DOHH2 (cell line): ENCODE data around the gene DENND1A.

Experiments
- H3F3A ChIP-seq: fragments of 200-600 bp; sonication (generic), shearing (Covaris generic); 2 replicates; pipeline ENCODE4 v1.6.0; 2016; ENCODE audit warnings: antibody characterized with exemption, mild to moderate bottlenecking; ENCODE audit not compliant: control insufficient read depth, insufficient read depth
- H3K27ac ChIP-seq: fragments of 200-600 bp; sonication (generic); 2 replicates; pipeline ENCODE4 v1.5.1; 2014; ENCODE audit warnings: low read depth, mild to moderate bottlenecking, low read length, moderate library complexity
- H3K27me3 ChIP-seq: fragments of 200-600 bp; sonication (generic); 2 replicates; pipeline ENCODE4 v1.6.1; 2014; ENCODE audit warnings: mild to moderate bottlenecking, low read length, mixed read lengths; ENCODE audit not compliant: control insufficient read depth
- H3K36me3 ChIP-seq: fragments of 200-600 bp; sonication (generic); 2 replicates; pipeline ENCODE4 v1.6.1; 2014; ENCODE audit warnings: mild to moderate bottlenecking, low read length, moderate library complexity, mixed read lengths; ENCODE audit not compliant: control insufficient read depth
- H3K4me1 ChIP-seq: fragments of 200-600 bp; sonication (generic); 2 replicates; pipeline ENCODE4 v1.6.1; 2014; ENCODE audit warnings: mild to moderate bottlenecking, low read length, mixed read lengths; ENCODE audit not compliant: control insufficient read depth
- H3K4me2 ChIP-seq: fragments of 200-600 bp; sonication (generic); 2 replicates; pipeline ENCODE4 v1.6.0; 2014; ENCODE audit warnings: mild to moderate bottlenecking, low read length, moderate library complexity
- H3K4me3 ChIP-seq: fragments of 200-600 bp; sonication (generic); 2 replicates; pipeline ENCODE4 v1.5.1; 2014; ENCODE audit warnings: mild to moderate bottlenecking, low read length, mixed read lengths
- H3K79me2 ChIP-seq: fragments of 200-600 bp; sonication (generic); 2 replicates; pipeline ENCODE4 v1.6.1; 2014; ENCODE audit warnings: mild to moderate bottlenecking, low read length, mixed read lengths; ENCODE audit not compliant: control insufficient read depth
- H3K9me2 ChIP-seq: fragments of 200-600 bp; sonication (generic); replicated peaks from 2 replicates; pipeline ENCODE4 v1.6.1; 2014; ENCODE audit warnings: mild to moderate bottlenecking, low read length, mixed read lengths; ENCODE audit not compliant: control insufficient read depth
- H3K9me3 ChIP-seq: fragments of 200-600 bp; sonication (generic); 2 replicates; pipeline ENCODE4 v1.6.1; 2014; ENCODE audit warnings: antibody characterized with exemption, low read length, mixed read lengths; ENCODE audit not compliant: control insufficient read depth, insufficient read depth
- H4K20me1 ChIP-seq: fragments of 200-600 bp; sonication (generic); 2 replicates; pipeline ENCODE4 v1.6.0; 2014; ENCODE audit warnings: low read depth, mild to moderate bottlenecking, antibody characterized with exemption, low read length, moderate library complexity; ENCODE audit not compliant: control insufficient read depth, insufficient read depth
- EZH2phosphoT487 ChIP-seq: fragments of 200-600 bp; sonication (generic); IDR thresholded peaks from 2 replicates; pipeline ENCODE4 v1.6.1; 2017; ENCODE audit warnings: borderline replicate concordance, mild to moderate bottlenecking, antibody characterized with exemption, low read length, moderate library complexity, mixed read lengths
- TF ChIP-seq, protein P1 (sequence below): fragments of 200-600 bp; sonication (generic); IDR thresholded peaks from one replicate; pipeline ENCODE4 v1.5.1; 2014; ENCODE audit warnings: antibody characterized with exemption, mild to moderate bottlenecking, low read depth, low read length; ENCODE audit not compliant: poor library complexity, severe bottlenecking

The DENND1A gene

GRCh38 chr9:123395276-123395688 lies 534.6 kb downstream of the DENND1A start:
- H3K9me3 ChIP-seq = no peaks in the 10 kb centered on the region
- H4K20me1 ChIP-seq = 0 out of 2 replicates have a peak, but pooled peaks cover 3% of the 10 kb centered on the region
- no peaks in the 10 kb centered on the region for H3K27me3 ChIP-seq
- no peak overlapping the region for H3K4me2 ChIP-seq
- H3K9me2 ChIP-seq = no peaks in the 10 kb centered on the region
- TF ChIP-seq EZH2phosphoT487 = no peak
- TF ChIP-seq, protein P1, sequence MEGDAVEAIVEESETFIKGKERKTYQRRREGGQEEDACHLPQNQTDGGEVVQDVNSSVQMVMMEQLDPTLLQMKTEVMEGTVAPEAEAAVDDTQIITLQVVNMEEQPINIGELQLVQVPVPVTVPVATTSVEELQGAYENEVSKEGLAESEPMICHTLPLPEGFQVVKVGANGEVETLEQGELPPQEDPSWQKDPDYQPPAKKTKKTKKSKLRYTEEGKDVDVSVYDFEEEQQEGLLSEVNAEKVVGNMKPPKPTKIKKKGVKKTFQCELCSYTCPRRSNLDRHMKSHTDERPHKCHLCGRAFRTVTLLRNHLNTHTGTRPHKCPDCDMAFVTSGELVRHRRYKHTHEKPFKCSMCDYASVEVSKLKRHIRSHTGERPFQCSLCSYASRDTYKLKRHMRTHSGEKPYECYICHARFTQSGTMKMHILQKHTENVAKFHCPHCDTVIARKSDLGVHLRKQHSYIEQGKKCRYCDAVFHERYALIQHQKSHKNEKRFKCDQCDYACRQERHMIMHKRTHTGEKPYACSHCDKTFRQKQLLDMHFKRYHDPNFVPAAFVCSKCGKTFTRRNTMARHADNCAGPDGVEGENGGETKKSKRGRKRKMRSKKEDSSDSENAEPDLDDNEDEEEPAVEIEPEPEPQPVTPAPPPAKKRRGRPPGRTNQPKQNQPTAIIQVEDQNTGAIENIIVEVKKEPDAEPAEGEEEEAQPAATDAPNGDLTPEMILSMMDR = no peak
- H3K4me3 ChIP-seq = no peak overlapping the region
- no peaks in the 10 kb centered on the region for H3K79me2 ChIP-seq
- no peaks in the 10 kb centered on the region for H3K4me1 ChIP-seq
- H3K36me3 ChIP-seq = no peaks in the 10 kb centered on the region
- no peak overlapping the region for H3K27ac ChIP-seq
- H3F3A ChIP-seq = no peaks in the 10 kb centered on the region

DNA sequence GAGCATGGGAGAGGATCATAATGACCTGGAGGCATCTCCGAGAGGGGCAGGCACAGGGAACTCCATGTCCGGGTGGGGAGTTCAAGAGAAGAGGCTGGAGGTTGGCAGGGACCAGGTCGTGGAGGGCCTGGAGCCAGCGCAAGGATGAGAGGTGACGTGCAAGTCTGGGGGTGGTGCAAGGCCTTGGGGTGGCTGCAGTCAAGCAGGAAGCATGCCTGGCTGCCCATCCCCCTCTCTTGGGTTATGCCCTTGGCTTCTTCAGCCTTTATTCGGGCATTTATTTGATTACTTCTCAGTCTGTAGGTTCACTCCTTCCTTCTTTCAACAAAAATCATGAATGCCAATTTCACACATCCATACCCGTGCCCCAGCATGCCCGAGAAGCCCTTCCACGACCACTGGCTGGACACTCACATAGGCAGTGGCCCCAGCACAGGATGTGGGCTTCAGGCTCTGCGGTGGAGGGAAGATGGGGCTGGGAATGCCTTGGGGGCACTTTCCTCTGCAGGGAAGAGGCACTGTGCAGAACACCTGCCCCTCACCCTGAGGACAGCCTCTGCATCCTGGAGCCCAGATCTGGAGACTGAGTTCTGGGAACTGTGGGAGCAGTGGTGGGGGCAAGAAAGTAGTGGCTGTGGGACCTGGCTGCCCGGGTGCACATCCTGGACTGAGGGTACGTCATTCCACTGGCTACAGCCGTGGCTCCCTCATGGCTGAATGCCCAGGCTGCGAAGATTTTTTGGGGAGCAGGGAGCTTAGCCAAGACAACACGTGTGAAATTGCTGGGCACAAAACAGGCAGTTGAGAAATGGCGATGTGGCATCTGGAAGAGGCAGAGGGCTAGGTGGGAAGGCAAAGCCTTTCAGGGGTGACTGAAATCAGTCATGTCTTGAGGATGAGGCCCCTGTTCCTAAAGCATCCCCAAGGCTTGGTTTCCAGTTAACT lies 535.4 kb downstream of the DENND1A start:
- no peaks in the 10 kb centered on the region for H3K9me2 ChIP-seq
- H3K9me3 ChIP-seq = no peaks in the 10 kb centered on the region
- no peaks in the 10 kb centered on the region for H3F3A ChIP-seq
- no peak for TF ChIP-seq EZH2phosphoT487
- TF ChIP-seq, protein P1 = no peak
- no peak overlapping the region for H3K4me2 ChIP-seq
- no peaks in the 10 kb centered on the region for H3K27me3 ChIP-seq
- H3K27ac ChIP-seq = no peak overlapping the region
- no peak overlapping the region for H3K4me3 ChIP-seq
- H3K36me3 ChIP-seq = no peaks in the 10 kb centered on the region
- H4K20me1 ChIP-seq = 0 out of 2 replicates have a peak, but pooled peaks cover 3% of the 10 kb centered on the region
- H3K4me1 ChIP-seq = no peaks in the 10 kb centered on the region
- H3K79me2 ChIP-seq = no peaks in the 10 kb centered on the region

GRCh38 chr9:123392802-123393201 lies 537.1 kb downstream of the DENND1A start:
- H3K4me3 ChIP-seq = no peak overlapping the region
- no peaks in the 10 kb centered on the region for H3F3A ChIP-seq
- no peaks in the 10 kb centered on the region for H3K36me3 ChIP-seq
- no peaks in the 10 kb centered on the region for H4K20me1 ChIP-seq
- TF ChIP-seq, protein P1 = no peak
- no peak for TF ChIP-seq EZH2phosphoT487
- H3K9me2 ChIP-seq = no peaks in the 10 kb centered on the region
- no peaks in the 10 kb centered on the region for H3K79me2 ChIP-seq
- no peak overlapping the region for H3K27ac ChIP-seq
- no peaks in the 10 kb centered on the region for H3K27me3 ChIP-seq
- no peaks in the 10 kb centered on the region for H3K4me1 ChIP-seq
- H3K4me2 ChIP-seq = no peak overlapping the region
- H3K9me3 ChIP-seq = no peaks in the 10 kb centered on the region
